CD8-positive, alpha-beta memory T cell (primary cell): ENCODE measurements around the gene SETD1B. TPM values are rescaled to one million over a fixed set of nuclear protein-coding genes. Genes with fewer than 3 reads are reported as not detected.
A peak's percentile ranks its signal among the peaks of the same experiment; 100 is the strongest.

Experiments used
- CTCF ChIA-PET: fragments of 350-600 bp; sonication (Branson Sonifier 250); formaldehyde crosslinking; loops from one replicate; lab custom pipeline; 2021; ENCODE audit warnings: antibody characterized with exemption; lab: Charles Lee
- POLR2A ChIA-PET: fragments of 350-600 bp; sonication (Branson Sonifier 250); formaldehyde crosslinking; loops from one replicate; lab custom pipeline; 2021; ENCODE audit warnings: antibody characterized with exemption; lab: Charles Lee
- DNase-seq, 5 donors: peaks; one replicate each; pipeline versions ENCODE4 v3.0.0 to v3.0.0-alpha.2; 2020 to 2022; ENCODE audit warnings: mixed read lengths in 1 of 5
- H3K27ac ChIP-seq: one replicate; pipeline ENCODE4 v1.7.0; 2013; ENCODE audit warnings: low read depth, mild to moderate bottlenecking, low read length, moderate library complexity
- H3K27me3 ChIP-seq: 2 replicates; pipeline ENCODE4 v1.7.0; 2013; ENCODE audit warnings: low read length, mild to moderate bottlenecking; ENCODE audit not compliant: insufficient read depth, poor library complexity, severe bottlenecking
- H3K36me3 ChIP-seq: 2 replicates; pipeline ENCODE4 v1.7.0; 2013; ENCODE audit warnings: mild to moderate bottlenecking, low read length, moderate library complexity; ENCODE audit not compliant: insufficient read depth
- H3K4me1 ChIP-seq: 2 replicates; pipeline ENCODE4 v1.7.0; 2013; ENCODE audit warnings: mild to moderate bottlenecking, low read length, moderate library complexity; ENCODE audit not compliant: insufficient read depth
- H3K4me3 ChIP-seq: 2 replicates; pipeline ENCODE4 v1.7.0; 2013; ENCODE audit warnings: mild to moderate bottlenecking, low read length
- H3K9me3 ChIP-seq: 2 replicates; pipeline ENCODE4 v1.7.0; 2013; ENCODE audit warnings: mild to moderate bottlenecking, low read length
- H3K27ac Mint-ChIP-seq, 8 donors: one replicate each; pipeline ENCODE4 v1.8.0; 2020 to 2021; ENCODE audit warnings: mixed read lengths in 8 of 8, mild to moderate bottlenecking in 6 of 8, inconsistent platforms in 3 of 8, moderate library complexity in 3 of 8
- H3K27me3 Mint-ChIP-seq, 2 donors: one replicate each; pipeline ENCODE4 v1.8.0; 2020 to 2021; ENCODE audit warnings: mixed read lengths in 2 of 2, mild to moderate bottlenecking in 1 of 2, moderate library complexity in 1 of 2
- H3K36me3 Mint-ChIP-seq, 3 donors: one replicate each; pipeline ENCODE4 v1.8.0; 2020 to 2021; ENCODE audit warnings: mixed read lengths in 3 of 3, inconsistent platforms in 1 of 3, mild to moderate bottlenecking in 1 of 3
- H3K4me1 Mint-ChIP-seq, 3 donors: one replicate each; pipeline ENCODE4 v1.8.0; 2020 to 2021; ENCODE audit warnings: mixed read lengths in 3 of 3, inconsistent platforms in 1 of 3, mild to moderate bottlenecking in 1 of 3
- H3K4me3 Mint-ChIP-seq, 7 donors: one replicate each; pipeline ENCODE4 v1.8.0; 2020 to 2021; ENCODE audit warnings: mixed read lengths in 7 of 7, mild to moderate bottlenecking in 6 of 7, moderate library complexity in 4 of 7, inconsistent platforms in 2 of 7
- H3K9me3 Mint-ChIP-seq, 5 donors: one replicate each; pipeline ENCODE4 v1.8.0; 2020 to 2022; ENCODE audit warnings: mixed read lengths in 5 of 5, mild to moderate bottlenecking in 3 of 5, moderate library complexity in 2 of 5, inconsistent platforms in 1 of 5
- polyA plus RNA-seq: library from polyadenylated mRNA; unstranded; fragments of 300-500 nt; fragmentation: Illumina TruSeq; gene quantifications from one replicate; pipeline ENCODE4 v1.2.3, GENCODE V29; 2021
- total RNA-seq, 2 experiments: library from RNA; stranded (reverse); gene quantifications; one replicate each; pipeline ENCODE4 v1.2.3, GENCODE V29; 2021

The SETD1B gene
- total and polyA plus RNA-seq, 3 experiments from 2014 or later, result 2.4 to 31.9 (median 31.3) TPM

DNA sequence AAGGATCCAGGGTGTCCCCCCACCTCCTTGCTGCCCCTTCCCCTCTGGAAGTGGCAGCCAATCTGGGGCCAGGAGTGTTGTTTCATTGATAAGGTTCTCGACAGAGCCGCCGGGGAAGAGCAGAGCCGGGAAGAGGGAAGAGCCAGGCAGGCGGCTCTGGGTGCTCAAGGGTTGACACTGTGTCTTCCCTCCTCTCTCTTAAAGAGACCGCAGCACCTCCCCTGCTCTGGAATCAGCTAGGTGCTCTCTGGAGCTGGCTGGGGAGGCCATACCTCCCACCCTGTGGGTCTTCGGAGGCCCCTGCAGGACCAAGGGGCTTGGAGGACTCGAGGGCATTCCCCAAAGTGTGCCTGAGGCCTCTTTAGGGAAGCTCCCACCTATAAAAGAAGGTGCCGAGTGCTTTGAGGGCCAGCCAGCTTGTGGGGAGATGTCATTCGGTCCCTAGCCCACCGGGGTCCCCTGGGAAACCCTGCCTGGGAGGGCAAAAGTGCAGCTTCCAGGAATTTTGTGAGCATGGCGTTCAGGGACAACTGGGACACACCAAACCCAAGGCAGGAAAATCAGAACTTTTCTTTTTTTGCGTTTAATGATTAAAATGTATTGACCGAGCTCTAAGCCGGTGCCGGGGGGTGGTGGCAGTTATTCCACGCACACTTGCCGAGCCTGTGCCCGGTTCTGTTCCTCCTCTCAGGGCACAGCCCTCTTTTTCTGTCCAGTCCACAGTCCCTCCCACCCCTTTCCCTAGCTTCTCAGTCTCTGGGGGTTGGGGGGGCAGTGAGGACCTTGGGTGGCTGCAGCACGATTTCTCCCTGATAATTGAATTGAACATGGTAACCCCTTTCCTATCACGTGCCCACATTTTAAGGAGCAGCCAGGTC is 3.0 kb downstream of the SETD1B start:
- H3K9me3 ChIP-seq, result no peaks in the 10 kb centered on the region
- H3K4me3 ChIP-seq, result peak overlapping the region; percentile 90
- peaks cover 33% of the 10 kb centered on the region for H3K36me3 ChIP-seq
- peaks cover 0 to 71% (median 9%) of the 10 kb centered on the region in 3 donors for H3K36me3 Mint-ChIP-seq
- DNase-seq, result no peak
- ChIA-PET CTCF (interaction anchor here (1.3 to 38.2 kb wide), 2 partner anchors 24 to 107 kb away, joined by 3 to 1908 read pairs; partner anchors contain the start of genes RHOF and SETD1B), POLR2A (interaction anchor here (0.6 to 9.1 kb wide), 7 partner anchors 9 to 467 kb away, joined by 3 to 235 read pairs (median 4); partner anchors contain the start of genes ORAI1 and RHOF)
- peaks cover 33 to 56% (median 51%) of the 10 kb centered on the region in 3 donors for H3K4me1 Mint-ChIP-seq
- peak overlapping the region; percentile 66 for H3K27ac ChIP-seq
- H3K9me3 Mint-ChIP-seq, result no peaks in the 10 kb centered on the region
- peaks cover 0 to 1% of the 10 kb centered on the region in 2 donors for H3K27me3 Mint-ChIP-seq
- no peaks in the 10 kb centered on the region for H3K27me3 ChIP-seq
- H3K4me1 ChIP-seq, result peaks cover 32% of the 10 kb centered on the region
- peak overlapping the region; percentile 93 to 100 (median 97) for H3K4me3 Mint-ChIP-seq
- H3K27ac Mint-ChIP-seq, result peak overlapping the region; percentile 91 to 99 (median 98)

- DNase-seq, result no peak
- POLR2A ChIA-PET, result interaction anchor here (1.0 to 9.1 kb wide), 3 partner anchors 8 to 15 kb away, joined by 3 to 235 read pairs (median 13); partner anchors contain the start of gene RHOF
- no peaks in the 10 kb centered on the region for H3K9me3 Mint-ChIP-seq
- peaks cover 35 to 64% (median 53%) of the 10 kb centered on the region in 3 donors for H3K4me1 Mint-ChIP-seq
- CTCF ChIA-PET, result interaction anchor here (1.3 to 38.2 kb wide), 3 partner anchors 25 to 108 kb away, joined by 3 to 1908 read pairs (median 3); partner anchors contain the start of genes RHOF and SETD1B
- Histone ChIP-seq H3K27ac (no peak overlapping the region), H3K27me3 (no peaks in the 10 kb centered on the region), H3K9me3 (no peaks in the 10 kb centered on the region), H3K4me1 (peaks cover 40% of the 10 kb centered on the region), H3K36me3 (peaks cover 33% of the 10 kb centered on the region), H3K4me3 (no peak overlapping the region)
- H3K36me3 Mint-ChIP-seq, result peaks cover 0 to 70% (median 9%) of the 10 kb centered on the region in 3 donors
- H3K4me3 Mint-ChIP-seq, result peak overlapping the region; percentile 11 to 97 (median 86)
- peaks cover 0 to 1% of the 10 kb centered on the region in 2 donors for H3K27me3 Mint-ChIP-seq
- H3K27ac Mint-ChIP-seq, result peak overlapping the region in 6 of 8 donors; percentile 17 to 85 (median 63)
Measured at GRCh38 chr12:121807642-121808347, 4.0 kb downstream of the SETD1B start.

DNA sequence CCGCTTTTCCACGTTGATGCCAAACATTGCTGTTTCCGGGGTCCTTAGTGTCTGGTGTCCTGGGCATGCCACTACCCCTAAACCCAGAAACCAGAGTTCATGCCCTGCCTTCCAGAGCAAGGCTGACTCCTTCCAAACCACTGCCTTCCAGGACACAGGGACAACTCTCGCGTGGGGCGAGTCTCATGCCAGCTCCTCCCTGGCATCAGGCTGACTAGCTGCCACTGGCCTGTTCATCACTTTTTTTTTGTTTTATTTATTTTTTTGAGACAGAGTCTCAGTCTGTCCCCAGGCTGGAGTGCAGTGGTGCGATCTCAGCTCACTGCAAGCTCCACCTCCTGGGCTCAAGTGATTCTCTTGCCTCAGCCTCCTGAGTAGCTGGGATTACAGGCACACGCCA is 4.8 kb downstream of the SETD1B start:
- no peak for DNase-seq
- peaks cover 0 to 3% of the 10 kb centered on the region in 2 donors for H3K27me3 Mint-ChIP-seq
- peak overlapping the region in 6 of 8 donors; percentile 26 to 82 (median 46) for H3K27ac Mint-ChIP-seq
- Histone ChIP-seq H3K4me1 (peaks cover 48% of the 10 kb centered on the region), H3K9me3 (no peaks in the 10 kb centered on the region), H3K27me3 (no peaks in the 10 kb centered on the region), H3K36me3 (peaks cover 33% of the 10 kb centered on the region), H3K27ac (no peak overlapping the region), H3K4me3 (no peak overlapping the region)
- H3K4me3 Mint-ChIP-seq, result peak overlapping the region in 4 of 7 donors; percentile 25 to 64 (median 50)
- H3K36me3 Mint-ChIP-seq, result peaks cover 0 to 74% (median 10%) of the 10 kb centered on the region in 3 donors
- POLR2A ChIA-PET, result interaction anchor here (5.5 to 9.1 kb wide), 2 partner anchors 10 to 16 kb away, joined by 235 to 277 read pairs; partner anchors contain the start of genes RHOF and SETD1B
- CTCF ChIA-PET, result interaction anchor here (1.0 to 38.2 kb wide), 3 partner anchors 26 to 30 kb away, joined by 3 to 1908 read pairs (median 3); partner anchors contain the start of genes RHOF and SETD1B
- no peaks in the 10 kb centered on the region for H3K9me3 Mint-ChIP-seq
- peaks cover 42 to 72% (median 57%) of the 10 kb centered on the region in 3 donors for H3K4me1 Mint-ChIP-seq

DNA sequence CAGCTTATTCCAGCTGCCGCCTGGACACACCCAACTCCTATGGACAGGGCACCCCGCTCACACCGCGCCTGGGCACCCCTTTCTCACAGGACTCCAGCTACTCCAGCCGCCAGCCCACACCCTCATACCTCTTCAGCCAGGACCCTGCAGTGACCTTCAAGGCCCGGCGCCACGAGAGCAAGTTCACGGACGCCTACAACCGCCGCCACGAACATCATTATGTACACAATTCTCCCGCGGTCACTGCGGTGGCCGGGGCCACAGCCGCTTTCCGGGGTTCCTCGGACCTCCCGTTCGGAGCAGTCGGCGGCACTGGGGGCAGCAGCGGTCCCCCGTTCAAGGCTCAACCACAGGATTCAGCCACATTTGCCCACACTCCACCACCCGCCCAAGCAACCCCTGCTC is 5.9 kb downstream of the SETD1B start:
- Histone ChIP-seq H3K27me3 (no peaks in the 10 kb centered on the region), H3K9me3 (no peaks in the 10 kb centered on the region), H3K4me1 (peaks cover 51% of the 10 kb centered on the region), H3K27ac (no peak overlapping the region), H3K36me3 (peaks cover 36% of the 10 kb centered on the region), H3K4me3 (no peak overlapping the region)
- no peaks in the 10 kb centered on the region for H3K9me3 Mint-ChIP-seq
- peaks cover 43 to 75% (median 60%) of the 10 kb centered on the region in 3 donors for H3K4me1 Mint-ChIP-seq
- H3K27ac Mint-ChIP-seq, result peak overlapping the region in 5 of 8 donors; percentile 8 to 75 (median 52)
- ChIA-PET CTCF (interaction anchor here (1.0 to 38.2 kb wide), 2 partner anchors 27 to 29 kb away, joined by 3 to 1908 read pairs; partner anchors contain the start of genes RHOF and SETD1B), POLR2A (interaction anchor here (1.2 to 5.5 kb wide), 3 partner anchors 11 to 78 kb away, joined by 3 to 277 read pairs (median 29); partner anchors contain the start of genes RHOF and SETD1B)
- DNase-seq, result no peak
- peaks cover 0 to 77% (median 10%) of the 10 kb centered on the region in 3 donors for H3K36me3 Mint-ChIP-seq
- H3K27me3 Mint-ChIP-seq, result peaks cover 0 to 2% of the 10 kb centered on the region in 2 donors
- peak overlapping the region in 6 of 7 donors; percentile 15 to 77 (median 36) for H3K4me3 Mint-ChIP-seq

GRCh38 chr12:121810234-121810817 is 6.5 kb downstream of the SETD1B start:
- no peaks in the 10 kb centered on the region for H3K9me3 Mint-ChIP-seq
- Histone ChIP-seq H3K27ac (no peak overlapping the region), H3K4me3 (peak overlapping the region; percentile 74), H3K4me1 (peaks cover 51% of the 10 kb centered on the region), H3K27me3 (no peaks in the 10 kb centered on the region), H3K36me3 (peaks cover 42% of the 10 kb centered on the region), H3K9me3 (no peaks in the 10 kb centered on the region)
- CTCF ChIA-PET, result interaction anchor here (1.7 to 38.2 kb wide), 3 partner anchors 28 to 124 kb away, joined by 4 to 1908 read pairs (median 22); partner anchors contain the start of genes PSMD9, RHOF and SETD1B
- peak overlapping the region in 3 of 7 donors; percentile 70 to 91 (median 84) for H3K4me3 Mint-ChIP-seq
- peaks cover 0 to 2% of the 10 kb centered on the region in 2 donors for H3K27me3 Mint-ChIP-seq
- H3K4me1 Mint-ChIP-seq, result peaks cover 43 to 77% (median 60%) of the 10 kb centered on the region in 3 donors
- POLR2A ChIA-PET, result interaction anchor here (0.5 to 5.5 kb wide), 5 partner anchors 12 to 78 kb away, joined by 3 to 277 read pairs (median 5); partner anchors contain the start of genes RHOF and SETD1B
- DNase-seq, result no peak
- H3K27ac Mint-ChIP-seq, result peak overlapping the region in 2 of 8 donors; percentile 55 to 92
- H3K36me3 Mint-ChIP-seq, result peaks cover 0 to 81% (median 10%) of the 10 kb centered on the region in 3 donors

DNA sequence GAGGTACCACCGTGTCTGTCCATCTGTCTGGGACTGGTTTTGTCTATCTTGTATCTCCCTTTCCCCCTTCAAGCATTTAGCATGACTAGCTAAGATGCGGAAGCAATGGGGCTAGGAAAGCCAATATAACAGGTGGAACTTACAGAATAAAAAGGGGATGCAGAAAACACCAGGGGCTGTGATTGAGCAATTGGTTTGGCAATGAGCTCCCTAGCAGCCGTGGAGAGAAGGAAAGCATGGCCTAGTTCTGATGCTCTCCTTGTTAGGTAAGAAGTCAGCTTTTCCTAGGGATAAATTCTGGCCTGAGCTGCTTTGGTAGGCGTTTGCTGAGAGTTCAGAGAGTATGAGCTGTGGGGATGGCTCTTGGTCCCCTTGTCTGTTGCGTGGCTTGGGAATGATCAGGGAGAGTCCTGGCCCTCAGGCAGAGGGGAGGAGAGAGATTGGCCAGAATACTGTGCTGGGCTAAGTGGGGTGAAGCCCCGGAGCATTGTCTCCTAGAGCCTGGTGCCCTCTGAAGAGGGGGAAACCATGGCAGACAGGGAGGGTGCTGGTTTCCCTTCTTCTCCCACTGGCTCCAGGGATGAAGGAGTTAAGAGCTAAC is 7.1 kb downstream of the SETD1B start:
- Histone ChIP-seq H3K27ac (peak overlapping the region; percentile 17), H3K27me3 (no peaks in the 10 kb centered on the region), H3K36me3 (peaks cover 45% of the 10 kb centered on the region), H3K4me1 (peaks cover 51% of the 10 kb centered on the region), H3K4me3 (peak overlapping the region; percentile 74), H3K9me3 (no peaks in the 10 kb centered on the region)
- Mint-ChIP-seq H3K36me3 (peaks cover 0 to 80% (median 10%) of the 10 kb centered on the region in 3 donors), H3K27ac (peak overlapping the region in 7 of 8 donors; percentile 25 to 92 (median 81)), H3K4me3 (peak overlapping the region; percentile 61 to 91 (median 84)), H3K4me1 (peaks cover 43 to 76% (median 57%) of the 10 kb centered on the region in 3 donors), H3K27me3 (peaks cover 0 to 2% of the 10 kb centered on the region in 2 donors), H3K9me3 (no peaks in the 10 kb centered on the region)
- POLR2A ChIA-PET, result interaction anchor here (0.5 to 5.5 kb wide), 7 partner anchors 13 to 78 kb away, joined by 3 to 277 read pairs (median 5); partner anchors contain the start of genes PSMD9, RHOF and SETD1B
- DNase-seq, result no peak
- CTCF ChIA-PET, result interaction anchor here (0.8 to 38.2 kb wide), 15 partner anchors 15 to 339 kb away, joined by 3 to 1908 read pairs (median 6); partner anchors contain the start of genes PSMD9, RHOF and SETD1B
